HUDEP-2 (cell line): ENCODE data around the gene TNFRSF1B.

Experiments
- DNase-seq, 76 experiments: peaks; one replicate each; lab custom pipeline; 2025; ENCODE audit not compliant: unreplicated experiment in 76 of 76; lab: John Stamatoyannopoulos, UW

TNFRSF1B gene

GRCh38 chr1:12166834-12167492 is at the start of gene TNFRSF1B:
Gene TNFRSF1B, plus strand, starts transcription at chr1:12166991. Its CDS starts 101 bp downstream, at chr1:12167092.
- DNase-seq, result peak in 15 of 76 experiments; percentile 3 to 27 (median 12)

- DNase-seq, result no peak
These were observed 45.4 kb upstream of the TNFRSF1B start for GRCh38 chr1:12121212-12122003.

GRCh38 chr1:12123172-12123571 is 43.6 kb upstream of the TNFRSF1B start:
- DNase-seq, result no peak

- peak in 54 of 76 experiments; percentile 7 to 72 (median 37) for DNase-seq
These were observed 41.9 kb upstream of the TNFRSF1B start for GRCh38 chr1:12124693-12125421.

GRCh38 chr1:12125422-12126355 is 41.1 kb upstream of the TNFRSF1B start:
- DNase-seq, result no peak

GRCh38 chr1:12126781-12127180 is 40.0 kb upstream of the TNFRSF1B start:
- no peak for DNase-seq

GRCh38 chr1:12127206-12127810 is 39.5 kb upstream of the TNFRSF1B start:
- DNase-seq, result no peak

- DNase-seq, result no peak
These were observed 38.7 kb upstream of the TNFRSF1B start for GRCh38 chr1:12128120-12128519.

- DNase-seq, result no peak
These were observed 37.2 kb upstream of the TNFRSF1B start for GRCh38 chr1:12129624-12130023.

GRCh38 chr1:12130466-12131130 is 36.2 kb upstream of the TNFRSF1B start:
- DNase-seq, result no peak

GRCh38 chr1:12132078-12132477 is 34.7 kb upstream of the TNFRSF1B start:
- DNase-seq, result no peak

GRCh38 chr1:12134716-12135115 is 32.1 kb upstream of the TNFRSF1B start:
- DNase-seq, result no peak

- DNase-seq, result no peak
These were observed 31.2 kb upstream of the TNFRSF1B start for GRCh38 chr1:12135612-12136011.

- DNase-seq, result no peak
These were observed 29.7 kb upstream of the TNFRSF1B start for GRCh38 chr1:12136916-12137610.

- DNase-seq, result no peak
These were observed 28.3 kb upstream of the TNFRSF1B start for GRCh38 chr1:12138196-12139168.

- DNase-seq, result no peak
These were observed 26.8 kb upstream of the TNFRSF1B start for GRCh38 chr1:12140016-12140415.

- DNase-seq, result no peak
These were observed 26.2 kb upstream of the TNFRSF1B start for GRCh38 chr1:12140515-12141162.
